OCI-LY1 (cell line): ENCODE results near the gene NEURL1.

Experiments used
- CTCF ChIP-seq: fragments of 200-600 bp; sonication (generic), shearing (Covaris generic); IDR thresholded peaks from 2 replicates; pipeline ENCODE4 v1.5.1; 2017; ENCODE audit warnings: mild to moderate bottlenecking, antibody characterized with exemption, low read length, moderate library complexity, mixed read lengths
- EZH2 ChIP-seq: fragments of 200-600 bp; sonication (generic), shearing (Covaris generic); IDR thresholded peaks from 2 replicates; pipeline ENCODE4 v1.8.0; 2017; ENCODE audit warnings: borderline replicate concordance, mixed run types, mild to moderate bottlenecking, antibody characterized with exemption, low read length, moderate library complexity, mixed read lengths

DNA sequence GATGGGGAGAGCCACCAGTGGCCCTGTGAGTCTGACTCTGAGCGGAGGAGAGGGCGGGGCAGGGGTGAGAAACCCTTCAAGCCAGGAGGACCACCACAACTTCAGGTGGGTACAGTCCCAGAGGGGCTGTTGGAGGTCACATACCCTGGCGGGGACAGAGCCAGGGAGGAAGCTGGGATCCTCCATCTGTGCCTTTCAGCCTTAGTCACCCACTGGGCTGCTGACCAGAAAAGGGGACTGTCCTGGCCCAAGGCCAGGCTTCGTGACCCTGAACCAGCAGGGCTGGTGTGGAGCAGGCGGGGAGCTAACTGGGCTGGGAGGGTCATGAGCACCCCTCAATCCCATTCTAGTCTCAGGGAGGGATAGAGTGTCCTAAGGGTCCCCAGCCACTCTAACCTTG is 13.0 kb upstream of the NEURL1 start:
- no peak for TF ChIP-seq EZH2
- no peak for TF ChIP-seq CTCF
